GM12872 (cell line): ENCODE measurements around the gene SLITRK3.

Source experiments
- TF ChIP-seq, protein P1 (sequence below): IDR thresholded peaks from 3 replicates; pipeline ENCODE4 v1.5.1; 2011; ENCODE audit warnings: low read depth, mild to moderate bottlenecking, low read length, moderate library complexity; ENCODE audit not compliant: insufficient read depth

The SLITRK3 gene

DNA sequence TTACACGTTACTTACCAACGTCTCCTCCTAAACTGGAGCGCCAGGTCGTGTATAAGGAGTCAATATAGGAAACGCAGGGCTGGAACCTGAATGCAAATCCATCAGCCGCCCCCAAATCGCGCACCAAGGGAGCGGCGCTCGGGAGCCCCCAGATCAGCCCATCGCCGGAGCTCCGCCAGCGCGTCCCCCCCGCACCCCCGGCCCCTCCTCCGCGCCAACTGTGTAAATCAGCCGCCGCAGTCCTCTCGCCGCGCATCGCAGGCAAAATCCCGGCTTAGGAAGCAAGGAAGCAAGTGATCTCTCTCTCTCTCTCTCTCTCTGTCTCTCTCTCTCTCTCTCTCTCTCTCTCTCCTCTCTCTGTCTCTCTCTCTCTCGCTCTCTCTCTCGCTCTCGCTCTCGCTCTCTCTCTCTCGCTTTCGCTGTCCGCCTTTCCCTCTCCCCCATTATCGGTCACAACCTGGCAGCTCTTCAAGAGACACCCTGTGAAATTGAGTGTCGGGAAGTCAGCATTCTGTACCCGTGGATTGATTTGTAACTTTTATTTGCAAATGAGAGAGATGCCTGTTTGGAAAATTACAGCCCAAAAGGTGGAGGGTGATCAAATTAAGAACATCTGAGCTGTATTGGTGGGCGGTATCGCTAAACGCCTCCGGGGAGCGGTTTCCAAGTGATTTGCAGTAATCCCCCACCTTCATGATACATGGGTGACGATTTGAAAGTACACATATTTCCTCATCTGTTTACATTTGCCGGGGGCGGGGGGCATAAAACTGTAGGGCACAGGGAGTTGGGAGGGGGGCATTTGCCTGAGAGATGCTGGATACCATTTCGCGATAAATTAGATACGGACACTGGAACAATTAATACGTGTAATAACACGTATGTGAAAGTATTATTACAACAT is 645 bp upstream of the SLITRK3 start:
- TF ChIP-seq, protein P1, sequence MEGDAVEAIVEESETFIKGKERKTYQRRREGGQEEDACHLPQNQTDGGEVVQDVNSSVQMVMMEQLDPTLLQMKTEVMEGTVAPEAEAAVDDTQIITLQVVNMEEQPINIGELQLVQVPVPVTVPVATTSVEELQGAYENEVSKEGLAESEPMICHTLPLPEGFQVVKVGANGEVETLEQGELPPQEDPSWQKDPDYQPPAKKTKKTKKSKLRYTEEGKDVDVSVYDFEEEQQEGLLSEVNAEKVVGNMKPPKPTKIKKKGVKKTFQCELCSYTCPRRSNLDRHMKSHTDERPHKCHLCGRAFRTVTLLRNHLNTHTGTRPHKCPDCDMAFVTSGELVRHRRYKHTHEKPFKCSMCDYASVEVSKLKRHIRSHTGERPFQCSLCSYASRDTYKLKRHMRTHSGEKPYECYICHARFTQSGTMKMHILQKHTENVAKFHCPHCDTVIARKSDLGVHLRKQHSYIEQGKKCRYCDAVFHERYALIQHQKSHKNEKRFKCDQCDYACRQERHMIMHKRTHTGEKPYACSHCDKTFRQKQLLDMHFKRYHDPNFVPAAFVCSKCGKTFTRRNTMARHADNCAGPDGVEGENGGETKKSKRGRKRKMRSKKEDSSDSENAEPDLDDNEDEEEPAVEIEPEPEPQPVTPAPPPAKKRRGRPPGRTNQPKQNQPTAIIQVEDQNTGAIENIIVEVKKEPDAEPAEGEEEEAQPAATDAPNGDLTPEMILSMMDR, result no peak

DNA sequence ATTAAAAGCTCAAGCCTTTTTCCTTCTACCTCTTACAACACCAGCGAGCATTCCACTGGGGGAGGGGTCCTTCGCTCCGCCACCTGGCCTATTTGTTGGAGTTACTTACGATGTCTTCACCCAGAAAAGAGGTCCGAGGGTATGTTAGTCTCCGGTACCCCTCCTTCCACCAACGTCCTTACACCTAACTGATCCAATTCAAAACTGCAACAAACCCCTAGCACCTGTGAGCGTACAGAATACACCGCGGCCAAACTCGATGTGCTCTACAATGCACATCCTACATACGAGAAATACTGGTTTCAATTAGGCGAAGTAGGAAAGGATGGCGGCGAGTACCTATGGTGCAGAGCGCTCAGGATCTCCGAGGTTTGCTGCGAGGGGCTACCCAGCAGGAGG is 944 bp downstream of the SLITRK3 start:
- TF ChIP-seq, protein P1, result no peak

DNA sequence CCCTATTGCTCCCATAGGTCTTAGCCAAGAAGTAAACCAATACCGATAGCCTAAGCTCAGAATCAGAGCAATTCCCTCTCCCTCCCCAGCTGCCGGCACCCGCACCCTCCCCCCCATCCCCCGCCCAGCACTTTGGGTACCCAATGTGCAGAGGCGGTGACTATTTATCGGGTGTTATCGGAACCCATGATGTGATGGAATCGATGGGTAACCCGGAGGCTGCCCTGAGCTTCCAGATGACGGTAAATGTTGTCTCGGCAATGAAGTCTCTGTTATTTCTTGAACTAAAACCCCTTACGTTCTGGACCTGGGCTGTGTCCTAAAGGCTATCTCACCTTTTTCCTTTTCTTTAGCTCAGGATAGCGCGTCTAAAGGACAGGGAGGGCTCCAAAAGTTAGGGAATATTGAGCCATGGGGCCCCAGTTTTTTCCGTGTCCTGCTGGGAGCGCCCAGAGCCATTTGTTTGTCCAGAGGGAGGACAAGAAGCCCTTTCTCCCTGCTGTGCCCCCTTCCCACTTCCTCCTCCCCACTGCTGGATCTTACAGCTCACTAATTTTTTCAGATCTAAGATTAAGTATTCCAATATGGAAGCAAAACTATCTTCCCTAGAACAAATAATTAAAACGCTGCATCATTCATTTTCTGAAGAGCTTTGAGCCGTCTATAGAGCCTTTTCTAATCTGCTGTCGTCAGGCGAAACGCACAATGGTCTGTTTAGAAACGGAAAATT is 1.5 kb downstream of the SLITRK3 start:
- TF ChIP-seq, protein P1, result no peak

DNA sequence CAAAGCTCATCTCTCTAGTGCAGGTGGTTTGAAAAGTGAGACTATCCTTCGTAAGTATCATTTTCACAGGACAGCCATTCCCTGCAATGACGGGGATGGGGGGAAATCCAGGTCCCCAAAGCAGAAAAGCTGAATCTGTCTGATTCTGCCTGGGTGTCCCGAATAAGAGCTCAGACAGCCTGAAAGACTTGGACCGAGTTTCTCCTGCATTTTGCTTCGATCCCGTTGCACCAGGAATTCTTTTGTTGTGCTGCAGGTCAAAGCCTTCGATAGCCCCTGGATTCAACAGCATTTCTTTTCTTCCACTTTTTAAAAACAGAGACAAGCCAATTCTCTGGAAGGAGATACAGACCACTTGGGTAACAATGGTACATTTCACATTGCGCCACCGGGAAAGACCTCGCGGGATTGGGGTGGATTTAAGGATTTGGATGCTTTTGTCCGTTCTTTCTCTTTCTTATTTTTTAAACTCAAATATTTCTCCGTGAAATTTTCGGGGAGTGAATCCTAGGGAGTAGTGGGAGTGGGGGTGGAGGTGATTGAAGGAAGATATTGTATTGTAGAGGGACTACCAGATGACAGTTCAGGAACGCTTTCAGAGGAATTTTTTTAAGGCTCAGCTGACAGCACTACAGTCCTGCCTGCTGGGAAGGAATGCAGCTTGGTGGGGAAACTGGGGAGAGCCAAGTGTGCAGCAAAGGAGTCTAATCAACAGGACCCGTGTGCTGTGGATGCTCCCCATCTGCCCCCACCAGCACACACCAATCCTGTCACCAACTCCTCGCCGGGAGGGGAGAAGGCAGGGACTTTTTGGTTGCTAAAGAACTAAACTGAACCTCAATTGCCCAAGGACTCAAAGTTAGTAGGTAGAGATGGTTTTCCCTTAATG is 2.6 kb downstream of the SLITRK3 start:
- TF ChIP-seq, protein P1, result no peak

DNA sequence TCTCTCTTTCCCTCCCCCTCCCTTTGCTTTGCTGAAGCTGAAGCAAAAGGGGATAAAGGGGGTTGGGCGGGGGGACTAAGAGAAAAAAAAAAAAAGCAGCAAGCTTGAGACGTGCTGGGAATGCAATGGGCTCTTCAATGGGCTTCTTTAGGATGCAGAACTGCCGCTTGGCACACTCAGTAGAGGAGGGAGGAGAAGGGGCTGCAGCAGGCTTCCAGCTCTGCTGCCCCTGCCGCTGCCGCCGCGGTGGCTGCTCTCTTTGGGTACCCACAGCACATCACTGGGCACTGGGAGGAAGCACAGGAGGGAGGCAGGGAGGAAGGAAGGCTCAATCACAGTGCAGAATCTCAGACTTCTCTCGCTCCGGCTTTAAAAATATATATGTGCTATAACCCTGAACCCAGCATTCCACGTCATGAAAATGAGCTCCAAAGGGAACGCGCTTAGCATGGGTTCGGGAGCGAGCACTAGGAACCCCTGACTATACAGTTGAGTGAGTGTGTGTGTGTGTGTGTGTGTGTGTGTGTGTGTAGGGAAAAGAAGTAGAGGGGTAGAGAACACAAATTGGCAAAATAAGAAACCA is 3.5 kb downstream of the SLITRK3 start:
- TF ChIP-seq, protein P1, result no peak

DNA sequence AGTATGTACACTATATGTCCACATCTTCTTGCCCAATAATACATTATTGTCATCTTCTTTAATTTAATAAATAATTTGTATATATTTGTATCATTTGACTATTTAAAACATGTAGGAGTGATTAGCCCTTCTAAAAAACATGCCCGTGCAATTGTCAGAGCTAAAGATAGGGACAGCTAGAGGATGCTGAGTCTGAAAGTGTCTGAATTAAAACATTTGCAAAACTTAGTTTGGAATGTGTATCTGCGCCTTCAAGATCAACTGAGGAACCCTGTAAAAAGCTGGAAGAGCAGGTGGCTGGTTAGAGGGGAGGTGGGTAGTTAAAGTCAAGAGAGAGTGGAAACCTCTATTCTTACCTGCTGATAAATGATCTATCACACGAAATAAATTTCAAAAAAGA is 4.7 kb downstream of the SLITRK3 start:
- TF ChIP-seq, protein P1, result no peak
